Adrenal gland (tissue), 5 donors: Measurements from ENCODE around the gene CACNA1C.

ENCODE experiments used
- CTCF ChIP-seq, 6 experiments: fragments of 450-650 bp in 4 of 6; fragments of 200-600 bp in 2 of 6; sonication (generic) in 1 of 6; IDR thresholded peaks; 1 replicate in 5 of 6; 2 replicates in 1 of 6; pipeline versions ENCODE4 v1.5.1 to v1.8.0; 2016 to 2021; ENCODE audit warnings: antibody characterized with exemption in 6 of 6, mild to moderate bottlenecking in 2 of 6, moderate library complexity in 1 of 6
- POLR2A ChIP-seq, 2 donors: fragments of 450-650 bp; IDR thresholded peaks; one replicate each; pipeline ENCODE4 v1.6.1; 2017; ENCODE audit warnings: antibody characterized with exemption in 2 of 2, mild to moderate bottlenecking in 2 of 2, moderate library complexity in 1 of 2
- donor health status: DM: no; HTN: no; CAD: no.

GRCh38 chr12:2593045-2593444, 540.3 kb downstream of the CACNA1C start:
- TF ChIP-seq POLR2A (IDR thresholded peaks at IDR 0.05) (no peak), CTCF (IDR thresholded peaks at IDR 0.05) (no peak)
